ENCODE results near the gene CLASP1.

DNA sequence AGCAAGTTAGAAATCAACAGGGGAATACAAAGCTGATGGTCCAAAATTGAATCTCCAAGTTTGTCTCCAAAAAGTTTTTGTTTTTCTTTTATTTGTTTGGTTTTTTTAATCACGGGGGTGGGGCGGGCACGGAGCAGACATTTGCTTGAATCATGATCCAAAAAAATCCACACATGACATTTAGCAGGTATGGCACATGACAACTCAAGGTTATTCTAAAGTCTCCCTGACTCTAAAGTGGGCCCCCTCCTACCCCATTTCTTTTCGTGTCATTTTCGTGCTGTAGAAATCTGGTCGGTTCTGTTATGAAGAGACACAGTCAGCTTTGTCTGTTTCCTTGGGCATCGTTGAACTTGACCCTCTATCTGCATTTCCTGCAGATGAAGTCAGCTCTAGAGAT is 104.0 kb downstream of the CLASP1 start:
- TF ChIP-seq CTCF (IDR thresholded peaks at IDR 0.05) (no peak), EP300 (IDR thresholded peaks at IDR 0.05; ENCODE audit: low read depth) (no peak), POLR2AphosphoS5 (IDR thresholded peaks at IDR 0.05) (no peak), POLR2A (IDR thresholded peaks at IDR 0.05) (no peak)
